OCI-M2 (cell line): ENCODE data around the gene SRSF10.

Experiments
- DNase-seq: peaks from one replicate; lab custom pipeline; 2025; ENCODE audit not compliant: unreplicated experiment; lab: John Stamatoyannopoulos, UW

SRSF10 gene

GRCh38 chr1:23914921-23915320 lies 65.2 kb downstream of the SRSF10 start:
- no peak for DNase-seq
